Neural progenitor cell (in vitro differentiated cells): Measurements from ENCODE around the gene BRAT1.

Experiments
- CTCF ChIP-seq: fragments of 200-600 bp; sonication (generic); IDR thresholded peaks from 2 replicates; pipeline ENCODE4 v1.5.1; 2017; ENCODE audit warnings: antibody characterized with exemption, mild to moderate bottlenecking
- EZH2 ChIP-seq: fragments of 200-600 bp; sonication (generic); IDR thresholded peaks from 2 replicates; pipeline ENCODE4 v1.6.1; 2017; ENCODE audit warnings: antibody characterized with exemption, mild to moderate bottlenecking, moderate library complexity
- EZH2phosphoT487 ChIP-seq: fragments of 200-600 bp; sonication (generic); IDR thresholded peaks from 2 replicates; pipeline ENCODE4 v1.6.1; 2017; ENCODE audit warnings: antibody characterized with exemption

- TF ChIP-seq CTCF = no peak
- no peak for TF ChIP-seq EZH2
- no peak for TF ChIP-seq EZH2phosphoT487
Observed at GRCh38 chr7:2512179-2512661, 43.1 kb downstream of the BRAT1 start.
